ENCODE results near the gene DNASE1L3. TPM values are rescaled to one million over a fixed set of nuclear protein-coding genes. Genes with fewer than 3 reads are reported as not detected.

DNASE1L3 gene
- total RNA-seq, 1 experiment from 2014 or later, result 0.27 TPM

GRCh38 chr3:58251631-58252035 is 40.9 kb upstream of the DNASE1L3 start:
- Histone ChIP-seq H3K36me3 (ENCODE audit: control insufficient read depth, insufficient read depth, low read length) (peaks cover 1% of the 10 kb centered on the region; the same call in 1 of the 2 replicates), H3K4me3 (ENCODE audit: low read depth, low read length) (no peak overlapping the region), H3K4me1 (peaks cover 29% of the 10 kb centered on the region), H3K27me3 (replicated peaks; ENCODE audit: control insufficient read depth, insufficient read depth, low read length) (no peaks in the 10 kb centered on the region), H3K9me3 (no peaks in the 10 kb centered on the region)
- Mint-ChIP-seq H3K4me3 (ENCODE audit: unreplicated experiment) (no peak overlapping the region), H3K9me3 (ENCODE audit: unreplicated experiment) (no peaks in the 10 kb centered on the region), H3K4me1 (ENCODE audit: low read depth, unreplicated experiment) (peaks cover 28% of the 10 kb centered on the region), H3K36me3 (ENCODE audit: insufficient read depth, unreplicated experiment) (peaks cover 5% of the 10 kb centered on the region), H3K27ac (ENCODE audit: unreplicated experiment) (no peak overlapping the region), H3K27me3 (ENCODE audit: insufficient read depth, unreplicated experiment) (no peaks in the 10 kb centered on the region)
- no peak for TF ChIP-seq CTCF (IDR thresholded peaks at IDR 0.05; ENCODE audit: insufficient read depth in 1 of 2, low read depth in 1 of 2, low read length in 1 of 2, severe bottlenecking in 1 of 2, unreplicated experiment in 1 of 2)
- CTCF ChIA-PET, result no interaction called here
- no TSS peak for BruUV-seq (replicated peaks)
- intact Hi-C loops (cut with micrococcal nuclease; ENCODE audit: unreplicated experiment), result no loop called here
- no peak for DNase-seq
- POLR2A ChIA-PET, result no interaction called here

DNA sequence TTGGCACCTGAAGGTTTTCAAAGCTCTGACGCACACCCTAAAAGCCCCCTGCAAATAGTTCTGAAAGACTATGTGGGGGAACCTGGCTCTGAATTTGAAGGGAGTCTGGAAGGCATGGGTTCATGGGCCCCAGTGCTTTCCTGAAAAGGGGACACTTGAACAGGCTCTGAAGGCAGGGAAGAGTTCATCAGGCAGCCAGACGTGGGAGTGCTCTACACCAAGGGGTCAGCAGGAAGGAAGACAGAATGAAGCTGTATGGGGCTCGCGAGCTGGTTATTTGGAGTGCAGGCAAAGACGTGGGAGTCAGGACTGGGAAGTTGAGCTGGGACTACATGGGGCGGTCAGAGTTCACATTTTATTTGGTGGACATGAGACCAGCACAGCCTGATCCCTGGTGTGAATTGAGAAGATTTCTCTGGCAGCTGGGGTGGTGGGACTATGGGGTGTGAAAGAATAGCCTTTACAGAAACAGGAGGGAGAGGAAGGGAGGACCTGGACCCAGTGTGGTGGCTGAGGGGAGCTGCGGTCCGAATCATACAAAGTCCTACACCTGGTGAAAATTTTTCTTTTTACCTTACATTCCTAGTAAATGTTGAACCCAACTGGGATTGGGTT is 39.4 kb upstream of the DNASE1L3 start:
- no peak for DNase-seq
- TF ChIP-seq CTCF (IDR thresholded peaks at IDR 0.05; ENCODE audit: insufficient read depth in 1 of 2, low read depth in 1 of 2, low read length in 1 of 2, severe bottlenecking in 1 of 2, unreplicated experiment in 1 of 2), result no peak
- Mint-ChIP-seq H3K4me1 (ENCODE audit: low read depth, unreplicated experiment) (peaks cover 40% of the 10 kb centered on the region), H3K27me3 (ENCODE audit: insufficient read depth, unreplicated experiment) (no peaks in the 10 kb centered on the region), H3K4me3 (ENCODE audit: unreplicated experiment) (peak overlapping the region; percentile 61), H3K27ac (ENCODE audit: unreplicated experiment) (peak overlapping the region; percentile 89), H3K9me3 (ENCODE audit: unreplicated experiment) (no peaks in the 10 kb centered on the region), H3K36me3 (ENCODE audit: insufficient read depth, unreplicated experiment) (peaks cover 5% of the 10 kb centered on the region)
- Histone ChIP-seq H3K4me1 (peaks cover 39% of the 10 kb centered on the region), H3K9me3 (no peaks in the 10 kb centered on the region), H3K27me3 (replicated peaks; ENCODE audit: control insufficient read depth, insufficient read depth, low read length) (no peaks in the 10 kb centered on the region), H3K4me3 (ENCODE audit: low read depth, low read length) (no peak overlapping the region), H3K36me3 (ENCODE audit: control insufficient read depth, insufficient read depth, low read length) (peaks cover 1% of the 10 kb centered on the region; the same call in 1 of the 2 replicates)
- POLR2A ChIA-PET, result interaction anchor here (1.1 to 1.2 kb wide), 2 partner anchors 12 to 56 kb away, joined by 3 to 6 read pairs; partner anchors contain the start of genes ABHD6, HTD2 and RPP14
- CTCF ChIA-PET, result interaction anchor here (1.0 to 1.4 kb wide), 3 partner anchors 32 to 62 kb away, joined by 4 to 6 read pairs (median 5); no protein-coding TSS in a partner anchor
- no TSS peak for BruUV-seq (replicated peaks)
- intact Hi-C loops (cut with micrococcal nuclease; ENCODE audit: unreplicated experiment), result no loop called here

- H3K4me1 ChIP-seq, result peaks cover 39% of the 10 kb centered on the region
- H3K36me3 Mint-ChIP-seq (ENCODE audit: insufficient read depth, unreplicated experiment), result peaks cover 5% of the 10 kb centered on the region
- intact Hi-C loops (cut with micrococcal nuclease; ENCODE audit: unreplicated experiment), result loop anchor here (1.0 to 2.0 kb wide), 2 partner anchors 57 to 62 kb away; partner anchors contain the start of genes HTD2 and RPP14
- H3K27ac Mint-ChIP-seq (ENCODE audit: unreplicated experiment), result peak overlapping the region; percentile 89
- H3K36me3 ChIP-seq (ENCODE audit: control insufficient read depth, insufficient read depth, low read length), result peaks cover 1% of the 10 kb centered on the region; the same call in 1 of the 2 replicates
- peaks cover 40% of the 10 kb centered on the region for H3K4me1 Mint-ChIP-seq (ENCODE audit: low read depth, unreplicated experiment)
- CTCF ChIA-PET, result interaction anchor here (1.0 to 1.4 kb wide), 3 partner anchors 32 to 62 kb away, joined by 4 to 6 read pairs (median 5); no protein-coding TSS in a partner anchor
- no TSS peak for BruUV-seq (replicated peaks)
- H3K27me3 ChIP-seq (replicated peaks; ENCODE audit: control insufficient read depth, insufficient read depth, low read length), result no peaks in the 10 kb centered on the region
- POLR2A ChIA-PET, result interaction anchor here (0.5 to 1.2 kb wide), 3 partner anchors 12 to 57 kb away, joined by 3 to 9 read pairs (median 6); partner anchors contain the start of genes ABHD6, HTD2 and RPP14
- H3K27me3 Mint-ChIP-seq (ENCODE audit: insufficient read depth, unreplicated experiment), result no peaks in the 10 kb centered on the region
- no peak overlapping the region for H3K4me3 ChIP-seq (ENCODE audit: low read depth, low read length)
- DNase-seq, result peak; percentile 65 to 74
- peak; percentile 17 to 33 for TF ChIP-seq CTCF (IDR thresholded peaks at IDR 0.05; ENCODE audit: insufficient read depth in 1 of 2, low read depth in 1 of 2, low read length in 1 of 2, severe bottlenecking in 1 of 2, unreplicated experiment in 1 of 2)
- H3K9me3 Mint-ChIP-seq (ENCODE audit: unreplicated experiment), result no peaks in the 10 kb centered on the region
- H3K4me3 Mint-ChIP-seq (ENCODE audit: unreplicated experiment), result peak overlapping the region; percentile 61
- no peaks in the 10 kb centered on the region for H3K9me3 ChIP-seq
Measured at GRCh38 chr3:58249358-58250092, 38.8 kb upstream of the DNASE1L3 start.
